ENCODE measurements around the gene POLR2L.
A peak's percentile ranks its signal among the peaks of the same experiment; 100 is the strongest.

Gene POLR2L

DNA sequence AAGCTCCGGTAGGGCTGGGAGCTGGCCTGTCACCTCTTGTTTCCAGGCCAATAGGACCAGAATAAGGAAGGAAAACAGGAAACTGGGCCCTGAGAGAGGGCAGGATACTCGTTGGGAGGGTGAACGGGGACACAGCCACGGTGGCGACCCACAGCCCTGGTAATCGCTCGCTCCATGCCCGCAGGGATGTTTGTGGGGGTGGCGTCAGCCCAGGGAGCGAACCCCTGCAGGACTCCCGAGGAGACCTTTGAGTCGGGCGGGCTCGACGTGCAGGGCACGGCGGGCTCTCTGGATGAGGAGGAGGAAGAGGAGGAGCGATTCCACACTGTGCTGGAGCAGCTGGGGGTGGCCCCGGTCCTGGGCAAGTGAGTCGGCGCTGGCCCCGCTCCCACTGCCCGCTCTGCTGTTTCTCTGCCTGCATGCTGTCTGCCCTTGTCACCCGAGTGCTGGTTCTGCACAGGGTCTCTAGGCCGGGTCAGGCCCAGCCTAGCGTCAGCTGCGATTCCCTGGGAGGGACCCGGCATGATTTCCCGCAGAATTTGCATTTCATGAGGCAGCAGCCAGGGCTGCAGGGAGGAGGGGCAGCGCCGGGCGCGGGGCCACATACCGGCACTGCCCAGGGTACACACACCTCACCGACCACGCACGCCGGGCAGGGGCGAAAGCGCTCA lies 13.0 kb downstream of the POLR2L start:
- H3K27ac ChIP-seq = no peak overlapping the region
- no peak for DNase-seq (ENCODE audit: low read depth, low spot score)

GRCh38 chr11:828506-829175 lies 13.7 kb downstream of the POLR2L start:
- no peak overlapping the region for H3K27ac ChIP-seq
- no peak for DNase-seq (ENCODE audit: low read depth, low spot score)

DNA sequence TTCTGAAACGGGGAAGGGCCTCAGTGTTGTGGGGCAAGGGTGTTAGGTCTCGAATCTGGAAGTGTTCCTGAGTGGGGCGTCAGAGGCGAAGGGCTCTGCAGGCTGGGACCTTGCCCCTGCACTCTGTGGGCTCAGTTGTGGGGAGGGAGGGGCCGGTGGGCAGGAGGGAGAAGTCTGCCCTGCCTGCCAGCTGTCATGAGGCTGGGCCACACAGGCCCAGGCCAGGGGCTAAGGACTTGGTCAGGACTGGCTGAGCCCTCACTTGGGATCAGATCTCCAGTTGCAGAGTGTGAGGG lies 14.5 kb downstream of the POLR2L start, which contains the start of gene CRACR2B:
Gene CRACR2B, plus strand, starts transcription at position 23 of the 296 bp plus-strand sequence. CDS start 689 bp downstream, outside the sequence.
- no peak within 1 kb of the TSS for H3K27ac ChIP-seq
- no peak for DNase-seq (ENCODE audit: low read depth, low spot score)

- H3K27ac ChIP-seq = no peak overlapping the region
- DNase-seq (ENCODE audit: low read depth, low spot score) = no peak
Measured at GRCh38 chr11:827146-827896, 15.0 kb downstream of the POLR2L start.

DNA sequence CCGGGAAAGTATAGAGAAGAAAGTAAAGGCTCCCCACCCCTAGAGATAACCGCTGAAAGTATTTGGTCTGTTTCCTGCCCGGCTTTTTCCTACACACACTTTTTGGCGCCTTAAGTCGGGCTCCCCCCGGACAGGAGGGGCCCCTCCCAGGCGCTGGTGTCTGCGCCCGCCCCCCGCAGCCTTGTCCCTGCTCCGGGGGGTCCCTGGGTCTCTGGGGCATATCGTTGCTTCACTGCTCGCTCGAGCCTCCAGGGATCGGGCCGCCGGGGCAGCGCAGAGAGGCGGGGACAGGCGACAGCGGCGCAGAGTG lies 15.5 kb downstream of the POLR2L start:
- no peak overlapping the region for H3K27ac ChIP-seq
- DNase-seq (ENCODE audit: low read depth, low spot score) = no peak

GRCh38 chr11:826227-826621 lies 16.1 kb downstream of the POLR2L start:
- no peak for DNase-seq (ENCODE audit: low read depth, low spot score)
- H3K27ac ChIP-seq = no peak overlapping the region

DNA sequence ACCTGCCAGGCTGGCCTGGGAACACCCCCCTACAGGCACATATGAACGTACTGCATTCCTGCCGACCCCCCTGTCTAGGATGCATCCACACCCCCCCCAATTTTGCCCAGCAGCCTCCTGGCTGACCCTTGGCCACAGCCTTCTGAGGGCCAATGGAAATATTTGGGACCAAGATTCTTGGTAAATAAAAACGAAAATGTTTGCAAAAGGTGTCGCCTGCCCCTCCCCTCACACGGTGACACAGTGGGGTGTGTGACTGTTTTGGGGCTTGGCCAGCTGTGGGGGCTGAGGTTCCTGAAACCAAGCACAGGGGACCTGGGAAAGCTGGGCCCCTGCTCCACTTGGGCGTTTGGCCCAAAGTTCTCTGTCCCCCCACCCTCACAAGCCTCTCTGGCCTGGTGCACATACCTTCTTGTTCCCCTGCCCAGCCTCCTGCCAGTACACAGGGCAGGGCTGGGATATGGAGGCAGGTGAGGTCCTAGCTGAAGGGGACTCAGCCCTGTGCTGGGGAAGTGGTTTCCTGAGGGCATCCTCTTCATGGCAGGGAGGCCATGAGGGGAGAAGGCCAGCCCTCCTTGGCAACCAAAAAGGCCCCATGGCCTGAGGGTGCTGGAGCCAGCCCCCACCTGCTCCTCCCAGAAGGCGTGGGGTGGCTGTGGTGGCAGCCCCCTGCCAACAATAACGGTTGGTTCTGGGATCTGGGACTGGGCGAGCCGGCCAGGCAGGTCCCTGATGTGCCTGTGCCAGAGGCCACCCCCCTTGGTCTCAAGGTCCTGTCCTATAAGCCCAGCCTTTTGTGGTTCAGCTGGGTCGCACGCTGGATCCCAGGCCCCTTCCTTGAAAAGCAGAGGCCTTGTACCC lies 16.7 kb downstream of the POLR2L start:
- H3K27ac ChIP-seq = no peak overlapping the region
- DNase-seq (ENCODE audit: low read depth, low spot score) = no peak

DNA sequence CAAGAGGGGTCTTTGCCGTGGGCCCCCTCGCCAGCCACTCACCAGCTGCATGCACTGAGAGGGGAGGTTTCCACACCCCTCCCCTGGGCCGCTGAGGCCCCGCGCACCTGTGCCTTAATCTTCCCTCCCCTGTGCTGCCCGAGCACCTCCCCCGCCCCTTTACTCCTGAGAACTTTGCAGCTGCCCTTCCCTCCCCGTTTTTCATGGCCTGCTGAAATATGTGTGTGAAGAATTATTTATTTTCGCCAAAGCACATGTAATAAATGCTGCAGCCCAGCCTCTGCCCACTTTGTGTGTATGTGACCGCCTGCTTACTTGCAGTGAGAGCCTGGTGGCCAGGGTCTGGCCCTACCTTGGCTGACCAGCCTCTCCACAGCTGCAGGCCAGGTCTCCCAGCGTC lies 17.4 kb downstream of the POLR2L start:
- no peak for DNase-seq (ENCODE audit: low read depth, low spot score)
- no peak overlapping the region for H3K27ac ChIP-seq

DNA sequence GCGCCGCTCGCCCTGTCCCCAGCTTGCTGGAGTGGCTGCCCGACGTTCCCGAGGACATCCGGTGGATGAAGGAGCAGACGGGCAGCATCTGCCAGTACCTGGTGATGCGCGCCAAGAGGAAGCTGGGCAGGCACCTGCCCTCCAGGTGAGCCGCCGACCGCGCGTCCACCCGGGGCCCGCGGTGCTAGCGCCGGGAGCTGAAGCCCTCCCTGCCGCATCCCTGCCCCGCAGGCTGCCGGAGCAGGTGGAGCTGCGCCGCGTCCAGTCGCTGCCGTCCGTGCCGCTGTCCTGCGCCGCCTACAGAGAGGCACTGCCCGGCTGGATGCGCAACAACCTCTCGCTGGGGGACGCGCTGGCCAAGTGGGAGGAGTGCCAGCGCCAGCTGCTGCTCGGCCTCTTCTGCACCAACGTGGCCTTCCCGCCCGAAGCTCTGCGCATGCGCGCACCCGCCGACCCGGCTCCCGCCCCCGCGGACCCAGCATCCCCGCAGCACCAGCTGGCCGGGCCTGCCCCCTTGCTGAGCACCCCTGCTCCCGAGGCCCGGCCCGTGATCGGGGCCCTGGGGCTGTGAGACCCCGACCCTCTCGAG lies 17.9 kb downstream of the POLR2L start:
- H3K27ac ChIP-seq = no peak overlapping the region
- DNase-seq (ENCODE audit: low read depth, low spot score) = no peak

DNA sequence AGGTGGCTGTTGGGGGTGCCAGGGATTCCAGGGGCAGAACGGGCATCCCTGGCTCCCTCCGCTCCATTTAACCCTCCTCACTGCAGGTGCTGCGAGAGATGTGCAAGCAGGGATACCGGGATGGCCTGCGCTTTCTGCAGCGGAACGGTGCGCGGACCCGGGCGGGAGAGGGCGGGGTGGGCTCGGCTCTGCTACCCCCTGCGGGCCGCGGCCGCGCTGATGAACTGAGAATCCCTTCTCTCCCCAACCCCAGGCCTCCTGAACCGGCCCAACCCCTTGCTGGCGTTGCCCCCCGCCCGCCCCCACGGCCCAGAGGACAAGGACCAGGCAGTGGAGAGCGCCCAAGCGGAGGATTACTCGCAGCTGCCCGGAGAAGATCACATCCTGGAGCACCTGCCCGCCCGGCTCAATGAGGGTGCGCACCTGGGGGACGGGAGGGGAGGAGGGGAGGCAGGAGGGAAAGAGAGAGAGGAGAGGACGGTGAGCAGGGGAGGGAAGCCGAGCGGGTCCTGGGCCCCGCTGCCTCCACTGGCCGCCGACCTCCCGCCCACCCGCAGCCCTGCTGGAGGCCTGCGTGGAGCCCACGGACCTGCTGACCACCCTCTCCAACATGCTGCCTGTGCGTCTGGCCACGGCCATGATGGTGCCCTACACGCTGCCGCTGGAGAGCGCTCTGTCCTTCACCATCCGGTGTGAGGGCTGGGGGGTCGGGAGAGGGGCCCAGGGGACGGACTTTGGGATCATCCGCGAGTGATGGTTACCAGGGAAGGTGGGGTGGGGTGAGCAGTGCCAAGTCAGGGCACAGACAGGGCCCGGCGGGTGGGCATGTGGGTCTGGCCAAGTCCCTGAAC lies 18.7 kb downstream of the POLR2L start:
- no peak overlapping the region for H3K27ac ChIP-seq
- no peak for DNase-seq (ENCODE audit: low read depth, low spot score)

DNA sequence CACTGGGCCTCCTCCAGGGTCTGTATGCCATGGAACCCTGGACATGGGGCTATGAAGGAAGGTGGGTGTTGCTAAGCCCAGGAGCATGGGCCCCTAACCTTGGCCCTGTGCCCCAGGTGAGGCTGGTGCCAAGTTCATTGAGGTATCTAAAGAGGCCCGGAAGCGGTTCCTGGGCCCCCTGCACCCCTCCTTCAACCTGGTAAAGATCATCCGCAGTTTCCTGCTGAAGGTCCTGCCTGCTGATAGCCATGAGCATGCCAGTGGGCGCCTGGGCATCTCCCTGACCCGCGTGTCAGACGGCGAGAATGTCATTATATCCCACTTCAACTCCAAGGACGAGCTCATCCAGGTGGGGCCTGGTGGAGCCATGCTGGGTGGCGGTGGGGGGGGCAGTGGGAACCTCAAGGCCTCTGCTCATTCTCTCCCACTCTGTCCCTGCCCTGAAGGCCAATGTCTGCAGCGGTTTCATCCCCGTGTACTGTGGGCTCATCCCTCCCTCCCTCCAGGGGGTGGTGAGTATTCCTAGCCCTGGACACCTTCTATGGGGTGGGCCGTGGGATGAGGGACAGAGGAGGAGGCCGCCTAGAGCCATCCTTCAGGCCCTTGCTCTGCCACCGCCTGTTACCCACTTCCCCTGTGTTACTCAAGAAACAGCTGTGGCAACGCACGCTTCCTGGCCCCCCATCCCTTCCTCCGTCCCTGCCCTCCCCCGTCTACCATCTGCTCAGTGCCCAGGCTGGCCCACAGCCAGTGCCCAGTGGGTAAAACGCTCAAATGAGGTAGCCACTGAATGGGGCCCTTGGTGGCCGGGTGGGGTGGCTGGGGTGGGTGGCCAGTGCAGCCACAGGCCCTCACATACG lies 20.6 kb downstream of the POLR2L start:
- peak overlapping the region; percentile 92 for H3K27ac ChIP-seq
- no peak for DNase-seq (ENCODE audit: low read depth, low spot score)

- no peak for DNase-seq (ENCODE audit: low read depth, low spot score)
- H3K27ac ChIP-seq = peak overlapping the region; percentile 92
Measured at GRCh38 chr11:820655-821511, 21.4 kb downstream of the POLR2L start.

GRCh38 chr11:819943-820649 lies 22.2 kb downstream of the POLR2L start:
- DNase-seq (ENCODE audit: low read depth, low spot score) = no peak
- H3K27ac ChIP-seq = peak overlapping the region; percentile 92

GRCh38 chr11:819129-819931 lies 23.0 kb downstream of the POLR2L start:
- peak overlapping the region; percentile 92 for H3K27ac ChIP-seq
- no peak for DNase-seq (ENCODE audit: low read depth, low spot score)

DNA sequence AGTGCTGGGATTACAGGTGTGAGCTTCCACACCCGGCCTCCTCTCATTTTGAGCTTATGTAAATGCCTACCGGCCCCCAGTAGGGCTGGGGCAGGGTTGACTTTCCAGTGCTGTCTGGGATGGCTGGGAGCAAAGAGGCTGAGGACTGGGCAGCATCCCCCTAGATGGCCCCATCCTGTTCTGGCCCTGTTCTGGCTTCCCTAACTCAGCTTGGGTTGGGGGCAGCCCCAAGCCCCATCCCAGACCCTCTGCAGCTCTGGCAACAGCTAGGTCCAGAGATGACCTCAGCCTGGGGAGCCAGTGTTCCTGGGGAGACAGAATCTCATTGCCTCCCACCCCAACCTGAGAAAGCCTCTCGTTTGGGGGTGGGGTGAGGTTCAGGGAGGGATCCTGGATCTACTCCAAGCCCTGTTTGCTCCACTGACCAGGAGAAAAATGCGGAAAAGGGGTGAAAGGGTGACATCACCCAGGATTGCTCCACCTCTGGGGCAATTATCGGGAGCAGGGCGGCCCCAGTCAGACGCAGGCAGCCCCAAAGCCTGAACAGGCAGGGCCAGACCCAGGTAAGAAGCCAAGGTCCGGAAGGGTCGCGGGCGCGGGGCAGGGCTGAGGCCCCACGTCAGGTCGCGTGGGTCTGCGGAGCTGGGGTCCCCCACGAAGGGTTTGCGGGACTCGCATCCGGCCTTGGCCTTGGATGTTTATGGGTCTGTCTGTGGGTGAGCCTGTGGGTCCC lies 23.8 kb downstream of the POLR2L start, which contains the start of gene PNPLA2:
Gene PNPLA2, plus strand, starts transcription at position 519 of the 733 bp plus-strand sequence. CDS start 805 bp downstream, outside the sequence.
- no peak for DNase-seq (ENCODE audit: low read depth, low spot score)
- peak within 1 kb of the TSS; percentile 92 for H3K27ac ChIP-seq

- no peak for DNase-seq (ENCODE audit: low read depth, low spot score)
- H3K27ac ChIP-seq = no peak overlapping the region
Measured at GRCh38 chr11:816433-816779, 25.9 kb downstream of the POLR2L start.
